Measurements from ENCODE around the gene VEPH1. TPM values are rescaled to one million over a fixed set of nuclear protein-coding genes. Genes with fewer than 3 reads are reported as not detected.

The VEPH1 gene
- total and polyA plus RNA-seq, 2 donors (not counting 1 experiment from before 2014, with no cell fraction given): not detected

DNA sequence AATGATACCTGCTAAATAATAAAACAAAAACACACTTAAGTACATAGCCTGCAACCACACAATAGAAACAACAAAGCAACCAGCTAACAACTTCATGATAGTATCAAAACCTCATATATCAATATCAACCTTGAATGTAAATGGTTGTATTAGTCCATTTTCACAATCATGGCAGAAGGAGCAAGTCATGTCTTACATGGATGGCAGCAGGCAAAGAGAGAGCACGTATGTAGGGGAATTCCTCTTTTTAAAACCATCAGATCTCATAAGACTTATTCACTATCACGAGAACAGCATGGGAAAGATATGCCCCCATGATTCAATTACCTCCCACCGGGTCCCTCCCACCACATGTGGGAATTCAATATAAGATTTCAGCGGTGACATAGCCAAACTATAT is 111.1 kb downstream of the VEPH1 start:
- H3K79me2 ChIP-seq (ENCODE audit: control insufficient read depth, insufficient read depth, low read length): no peaks in the 10 kb centered on the region
- peaks cover 4% of the 10 kb centered on the region for H3K27me3 Mint-ChIP-seq
- no peaks in the 10 kb centered on the region for H3K27me3 ChIP-seq (replicated peaks in 1 of 4; ENCODE audit: control extremely low read depth in 1 of 4, control insufficient read depth in 3 of 4, insufficient read depth in 4 of 4, low read length in 3 of 4)
- CTCF ChIA-PET: no interaction called here
- no peaks in the 10 kb centered on the region for H3K4me1 Mint-ChIP-seq
- no peaks in the 10 kb centered on the region for H4K20me1 ChIP-seq (ENCODE audit: control insufficient read depth, insufficient read depth, low read length, poor library complexity, severe bottlenecking)
- ATAC-seq (ENCODE audit: low read depth) (no peak), DNase-seq (no peak)
- no peak overlapping the region for H3K9ac ChIP-seq (ENCODE audit: low read length)
- no peak overlapping the region for H3K27ac Mint-ChIP-seq
- POLR2A ChIA-PET: no interaction called here
- no peak overlapping the region for H3K4me3 ChIP-seq (ENCODE audit: control extremely low read depth in 1 of 5, extremely low read depth in 1 of 5, insufficient read depth in 1 of 5, low read depth in 2 of 5, low read length in 4 of 5)
- TF ChIP-seq, protein P1, sequence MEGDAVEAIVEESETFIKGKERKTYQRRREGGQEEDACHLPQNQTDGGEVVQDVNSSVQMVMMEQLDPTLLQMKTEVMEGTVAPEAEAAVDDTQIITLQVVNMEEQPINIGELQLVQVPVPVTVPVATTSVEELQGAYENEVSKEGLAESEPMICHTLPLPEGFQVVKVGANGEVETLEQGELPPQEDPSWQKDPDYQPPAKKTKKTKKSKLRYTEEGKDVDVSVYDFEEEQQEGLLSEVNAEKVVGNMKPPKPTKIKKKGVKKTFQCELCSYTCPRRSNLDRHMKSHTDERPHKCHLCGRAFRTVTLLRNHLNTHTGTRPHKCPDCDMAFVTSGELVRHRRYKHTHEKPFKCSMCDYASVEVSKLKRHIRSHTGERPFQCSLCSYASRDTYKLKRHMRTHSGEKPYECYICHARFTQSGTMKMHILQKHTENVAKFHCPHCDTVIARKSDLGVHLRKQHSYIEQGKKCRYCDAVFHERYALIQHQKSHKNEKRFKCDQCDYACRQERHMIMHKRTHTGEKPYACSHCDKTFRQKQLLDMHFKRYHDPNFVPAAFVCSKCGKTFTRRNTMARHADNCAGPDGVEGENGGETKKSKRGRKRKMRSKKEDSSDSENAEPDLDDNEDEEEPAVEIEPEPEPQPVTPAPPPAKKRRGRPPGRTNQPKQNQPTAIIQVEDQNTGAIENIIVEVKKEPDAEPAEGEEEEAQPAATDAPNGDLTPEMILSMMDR (IDR thresholded peaks at IDR 0.05): no peak
- TF ChIP-seq EZH2 (IDR thresholded peaks at IDR 0.05; ENCODE audit: borderline replicate concordance, insufficient read depth, low read depth, low read length, poor library complexity, severe bottlenecking): no peak
- no peak overlapping the region for H3K4me2 ChIP-seq (replicated peaks; ENCODE audit: low read depth, low read length, poor library complexity, severe bottlenecking)
- H2AFZ ChIP-seq (ENCODE audit: insufficient read depth, low read depth, low read length, poor library complexity, severe bottlenecking): no peak overlapping the region
- H3K36me3 ChIP-seq (replicated peaks in 1 of 2; ENCODE audit: control extremely low read depth in 1 of 2, control insufficient read depth in 1 of 2, extremely low read depth in 1 of 2, insufficient read depth in 2 of 2, low read length in 1 of 2): no peaks in the 10 kb centered on the region
- H3K4me1 ChIP-seq (ENCODE audit: control insufficient read depth in 2 of 2, insufficient read depth in 2 of 2, low read length in 2 of 2): no peaks in the 10 kb centered on the region
- H3K27ac ChIP-seq (ENCODE audit: low read length in 2 of 2): no peak overlapping the region
- H3K9me3 ChIP-seq (ENCODE audit: control extremely low read depth in 1 of 3, control insufficient read depth in 2 of 3, insufficient read depth in 1 of 3, low read length in 2 of 3): peaks cover 0 to 7% (median 1%) of the 10 kb centered on the region in 3 donors
- H3K4me3 Mint-ChIP-seq: no peak overlapping the region
- intact Hi-C loops (cut with micrococcal nuclease): no loop called here
- peaks cover 10% of the 10 kb centered on the region for H3K9me3 Mint-ChIP-seq (ENCODE audit: insufficient read depth)
- WGBS (ENCODE audit: insufficient coverage): 83% methylated on average over 1 of the region's 4 CpGs

DNA sequence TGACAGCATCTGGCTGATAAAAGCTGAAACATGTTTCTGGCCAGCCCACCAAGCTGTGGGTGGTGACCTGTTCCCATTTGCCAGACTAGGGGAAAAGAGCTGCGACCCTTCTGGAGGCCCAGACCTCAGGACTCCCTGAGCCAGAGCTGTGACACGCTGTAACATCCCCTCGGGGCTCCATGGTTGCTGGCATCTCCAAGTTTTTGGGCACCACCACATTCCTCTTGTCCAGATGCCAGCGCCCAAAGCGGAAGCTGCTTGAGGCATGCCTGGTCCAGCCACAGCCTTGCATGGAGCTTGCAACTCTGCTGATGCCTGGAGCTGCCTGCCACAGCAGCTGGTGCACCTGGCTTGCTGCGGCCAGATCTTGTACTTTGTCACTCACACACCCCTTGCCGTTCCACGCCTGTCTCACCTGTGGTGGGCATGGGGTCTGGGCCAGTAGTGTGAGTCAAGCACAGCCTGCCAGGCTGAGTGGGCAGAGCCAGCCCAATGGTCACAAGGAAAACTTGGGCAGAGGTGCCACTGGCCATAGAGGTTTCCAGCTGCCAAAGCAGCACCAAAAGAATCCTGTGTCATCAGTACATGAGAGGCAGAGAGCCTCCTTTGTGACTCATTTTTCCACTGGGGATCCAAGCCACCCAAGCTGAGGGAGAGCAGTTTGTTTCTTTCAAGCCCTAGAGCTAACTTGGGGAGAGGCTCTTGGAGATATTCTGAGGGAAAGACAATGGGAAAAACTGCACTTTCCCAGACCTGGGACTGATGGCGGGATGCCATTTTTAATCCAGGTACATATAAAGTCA is 112.3 kb downstream of the VEPH1 start:
- Histone ChIP-seq H3K36me3 (replicated peaks in 1 of 2; ENCODE audit: control extremely low read depth in 1 of 2, control insufficient read depth in 1 of 2, extremely low read depth in 1 of 2, insufficient read depth in 2 of 2, low read length in 1 of 2) (no peaks in the 10 kb centered on the region), H2AFZ (ENCODE audit: insufficient read depth, low read depth, low read length, poor library complexity, severe bottlenecking) (no peak overlapping the region), H3K27ac (ENCODE audit: low read length in 2 of 2) (no peak overlapping the region), H3K9ac (ENCODE audit: low read length) (no peak overlapping the region), H3K27me3 (replicated peaks in 1 of 4; ENCODE audit: control extremely low read depth in 1 of 4, control insufficient read depth in 3 of 4, insufficient read depth in 4 of 4, low read length in 3 of 4) (no peaks in the 10 kb centered on the region), H3K4me2 (replicated peaks; ENCODE audit: low read depth, low read length, poor library complexity, severe bottlenecking) (no peak overlapping the region), H3K79me2 (ENCODE audit: control insufficient read depth, insufficient read depth, low read length) (no peaks in the 10 kb centered on the region), H3K4me3 (ENCODE audit: control extremely low read depth in 1 of 5, extremely low read depth in 1 of 5, insufficient read depth in 1 of 5, low read depth in 2 of 5, low read length in 4 of 5) (no peak overlapping the region), H3K9me3 (ENCODE audit: control extremely low read depth in 1 of 3, control insufficient read depth in 2 of 3, insufficient read depth in 1 of 3, low read length in 2 of 3) (peaks cover 0 to 7% (median 1%) of the 10 kb centered on the region in 3 donors), H3K4me1 (ENCODE audit: control insufficient read depth in 2 of 2, insufficient read depth in 2 of 2, low read length in 2 of 2) (no peaks in the 10 kb centered on the region), H4K20me1 (ENCODE audit: control insufficient read depth, insufficient read depth, low read length, poor library complexity, severe bottlenecking) (no peaks in the 10 kb centered on the region)
- DNase-seq (no peak), ATAC-seq (ENCODE audit: low read depth) (no peak)
- H3K4me1 Mint-ChIP-seq: no peaks in the 10 kb centered on the region
- peaks cover 2% of the 10 kb centered on the region for H3K27me3 Mint-ChIP-seq
- no peak overlapping the region for H3K4me3 Mint-ChIP-seq
- TF ChIP-seq, protein P1 (IDR thresholded peaks at IDR 0.05): no peak
- TF ChIP-seq EZH2 (IDR thresholded peaks at IDR 0.05; ENCODE audit: borderline replicate concordance, insufficient read depth, low read depth, low read length, poor library complexity, severe bottlenecking): no peak
- 91% methylated on average over 9 of the region's 9 CpGs for WGBS (ENCODE audit: insufficient coverage)
- peaks cover 8% of the 10 kb centered on the region for H3K9me3 Mint-ChIP-seq (ENCODE audit: insufficient read depth)
- ChIA-PET CTCF (no interaction called here), POLR2A (no interaction called here)
- intact Hi-C loops (cut with micrococcal nuclease): no loop called here
- no peak overlapping the region for H3K27ac Mint-ChIP-seq

All from B cell (primary cell).